Keratinocyte (primary cell): Measurements from ENCODE around the gene CUBN.

Experiments used
- EZH2 ChIP-seq: IDR thresholded peaks from one replicate; pipeline ENCODE4 v1.6.1; 2012; ENCODE audit warnings: inconsistent platforms, mild to moderate bottlenecking, low read length, moderate library complexity
- TF ChIP-seq, protein P1 (sequence below), 3 experiments: IDR thresholded peaks in 1 of 3; conservative IDR thresholded peaks in 1 of 3; optimal IDR thresholded peaks in 1 of 3; 2 replicates in 2 of 3; 3 replicates in 1 of 3; pipeline versions ENCODE3 to v1.5.1; 2011; ENCODE audit warnings: low read length in 3 of 3, mild to moderate bottlenecking in 3 of 3, moderate library complexity in 2 of 3, control low read depth in 1 of 3, inconsistent platforms in 1 of 3; ENCODE audit not compliant: insufficient read depth in 2 of 3; ENCODE audit errors: extremely low read depth in 1 of 3

DNA sequence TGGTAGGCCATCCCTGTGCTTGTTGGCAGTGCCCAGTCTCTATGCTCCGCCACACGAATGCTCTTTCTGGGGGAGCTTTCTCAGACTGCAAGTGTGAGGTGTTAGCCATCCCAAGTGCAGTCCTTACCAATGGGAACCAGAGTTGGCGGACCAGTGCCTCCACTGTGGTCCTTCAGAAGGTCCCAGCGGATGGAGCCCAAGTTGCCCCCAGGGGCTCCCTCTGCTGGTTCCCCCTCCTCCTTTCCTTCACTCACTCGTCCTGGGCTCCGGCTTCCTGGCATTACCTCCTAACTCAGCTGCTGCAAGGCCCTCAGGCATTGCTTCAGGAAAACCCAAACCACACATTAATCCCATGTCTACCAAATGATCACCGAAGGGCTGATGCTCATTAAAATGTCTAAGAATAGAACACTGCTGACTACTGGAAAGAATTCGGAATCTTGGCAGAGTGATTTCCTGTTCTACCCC, 139.8 kb downstream of the CUBN start:
- TF ChIP-seq, protein P1, sequence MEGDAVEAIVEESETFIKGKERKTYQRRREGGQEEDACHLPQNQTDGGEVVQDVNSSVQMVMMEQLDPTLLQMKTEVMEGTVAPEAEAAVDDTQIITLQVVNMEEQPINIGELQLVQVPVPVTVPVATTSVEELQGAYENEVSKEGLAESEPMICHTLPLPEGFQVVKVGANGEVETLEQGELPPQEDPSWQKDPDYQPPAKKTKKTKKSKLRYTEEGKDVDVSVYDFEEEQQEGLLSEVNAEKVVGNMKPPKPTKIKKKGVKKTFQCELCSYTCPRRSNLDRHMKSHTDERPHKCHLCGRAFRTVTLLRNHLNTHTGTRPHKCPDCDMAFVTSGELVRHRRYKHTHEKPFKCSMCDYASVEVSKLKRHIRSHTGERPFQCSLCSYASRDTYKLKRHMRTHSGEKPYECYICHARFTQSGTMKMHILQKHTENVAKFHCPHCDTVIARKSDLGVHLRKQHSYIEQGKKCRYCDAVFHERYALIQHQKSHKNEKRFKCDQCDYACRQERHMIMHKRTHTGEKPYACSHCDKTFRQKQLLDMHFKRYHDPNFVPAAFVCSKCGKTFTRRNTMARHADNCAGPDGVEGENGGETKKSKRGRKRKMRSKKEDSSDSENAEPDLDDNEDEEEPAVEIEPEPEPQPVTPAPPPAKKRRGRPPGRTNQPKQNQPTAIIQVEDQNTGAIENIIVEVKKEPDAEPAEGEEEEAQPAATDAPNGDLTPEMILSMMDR (optimal IDR thresholded peaks at IDR 0.05 in 1 of 3, IDR thresholded peaks at IDR 0.05 in 1 of 3, conservative IDR thresholded peaks at IDR 0.05 in 1 of 3; ENCODE audit: extremely low read depth in 1 of 3, insufficient read depth in 2 of 3, low read length in 3 of 3), result peak in 1 of 3 experiments; percentile 6
- no peak for TF ChIP-seq EZH2
